Measurements from ENCODE around the gene RRAS2. TPM values are rescaled to one million over a fixed set of nuclear protein-coding genes. Genes with fewer than 3 reads are reported as not detected.

RRAS2 gene
- total RNA-seq, 2 donors from 2014 or later: 75.1 to 99.7 TPM

DNA sequence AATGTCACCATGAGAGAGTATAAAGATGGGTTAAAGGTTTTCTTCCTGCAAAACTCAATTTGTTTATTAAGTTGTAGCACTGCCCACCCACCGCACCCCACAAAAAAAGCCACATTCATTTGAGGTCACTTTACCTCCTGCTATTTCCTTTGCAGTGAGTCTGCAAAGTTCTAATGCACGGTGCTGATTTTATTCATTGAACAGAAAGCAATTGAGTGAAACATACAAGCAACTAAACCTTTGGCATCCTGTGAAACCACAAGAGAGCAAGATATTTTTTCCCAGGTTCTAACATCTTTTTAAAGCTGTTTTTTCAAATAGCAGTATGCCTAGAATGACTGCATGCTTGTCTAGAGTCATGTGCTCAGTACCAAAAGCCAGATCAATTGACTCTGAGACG, 39.0 kb downstream of the RRAS2 start:
- no peak overlapping the region for H3K4me3 Mint-ChIP-seq
- 86 to 87% methylated on average over 2 to 3 of the region's 3 CpGs for WGBS, 2 experiments (ENCODE audit: insufficient coverage in 1 of 2, insufficient read length in 1 of 2)
- Histone ChIP-seq H3K36me3 (ENCODE audit: control insufficient read depth, insufficient read depth, low read length) (no peaks in the 10 kb centered on the region), H3K9ac (ENCODE audit: extremely low read depth, low read length, poor library complexity, severe bottlenecking) (no peak overlapping the region), H3K9me3 (ENCODE audit: control insufficient read depth, low read length) (no peaks in the 10 kb centered on the region), H3K4me3 (ENCODE audit: low read length) (no peak overlapping the region), H3K4me1 (ENCODE audit: control insufficient read depth, insufficient read depth, low read length) (no peaks in the 10 kb centered on the region), H3K27ac (ENCODE audit: low read depth, low read length) (no peak overlapping the region), H3K27me3 (ENCODE audit: control insufficient read depth, insufficient read depth, low read length, poor library complexity, severe bottlenecking) (no peaks in the 10 kb centered on the region)
- peak overlapping the region; percentile 20 for H3K27ac Mint-ChIP-seq
- peaks cover 3% of the 10 kb centered on the region for H3K36me3 Mint-ChIP-seq (ENCODE audit: low read depth)
- peaks cover 22% of the 10 kb centered on the region for H3K4me1 Mint-ChIP-seq
- no peak for DNase-seq
- TF ChIP-seq, protein P1, sequence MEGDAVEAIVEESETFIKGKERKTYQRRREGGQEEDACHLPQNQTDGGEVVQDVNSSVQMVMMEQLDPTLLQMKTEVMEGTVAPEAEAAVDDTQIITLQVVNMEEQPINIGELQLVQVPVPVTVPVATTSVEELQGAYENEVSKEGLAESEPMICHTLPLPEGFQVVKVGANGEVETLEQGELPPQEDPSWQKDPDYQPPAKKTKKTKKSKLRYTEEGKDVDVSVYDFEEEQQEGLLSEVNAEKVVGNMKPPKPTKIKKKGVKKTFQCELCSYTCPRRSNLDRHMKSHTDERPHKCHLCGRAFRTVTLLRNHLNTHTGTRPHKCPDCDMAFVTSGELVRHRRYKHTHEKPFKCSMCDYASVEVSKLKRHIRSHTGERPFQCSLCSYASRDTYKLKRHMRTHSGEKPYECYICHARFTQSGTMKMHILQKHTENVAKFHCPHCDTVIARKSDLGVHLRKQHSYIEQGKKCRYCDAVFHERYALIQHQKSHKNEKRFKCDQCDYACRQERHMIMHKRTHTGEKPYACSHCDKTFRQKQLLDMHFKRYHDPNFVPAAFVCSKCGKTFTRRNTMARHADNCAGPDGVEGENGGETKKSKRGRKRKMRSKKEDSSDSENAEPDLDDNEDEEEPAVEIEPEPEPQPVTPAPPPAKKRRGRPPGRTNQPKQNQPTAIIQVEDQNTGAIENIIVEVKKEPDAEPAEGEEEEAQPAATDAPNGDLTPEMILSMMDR (conservative IDR thresholded peaks at IDR 0.05): no peak
- no peaks in the 10 kb centered on the region for H3K9me3 Mint-ChIP-seq
- H3K27me3 Mint-ChIP-seq (ENCODE audit: insufficient read depth): no peaks in the 10 kb centered on the region

DNA sequence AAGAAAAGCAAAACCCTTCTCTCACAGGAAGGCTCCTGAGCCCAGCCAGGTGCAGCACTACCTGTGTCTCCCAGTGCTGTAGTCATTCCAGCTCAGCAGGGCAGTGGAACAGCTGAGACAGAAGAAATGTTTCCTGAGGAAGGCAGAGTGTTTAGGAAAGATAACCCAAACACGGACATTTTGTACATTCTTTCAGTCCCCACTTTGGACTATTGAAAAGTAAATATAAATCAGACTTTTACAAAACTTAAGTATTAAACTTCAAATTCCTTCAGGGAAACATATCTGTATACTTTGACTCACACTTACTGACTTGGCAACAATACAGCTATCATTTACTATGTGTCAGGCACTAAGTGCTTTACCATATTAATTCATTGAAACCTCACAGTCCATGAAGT, 40.4 kb downstream of the RRAS2 start:
- H3K4me1 Mint-ChIP-seq: peaks cover 24% of the 10 kb centered on the region
- TF ChIP-seq, protein P1 (conservative IDR thresholded peaks at IDR 0.05): no peak
- H3K27ac Mint-ChIP-seq: no peak overlapping the region
- H3K9me3 ChIP-seq (ENCODE audit: control insufficient read depth, low read length): no peaks in the 10 kb centered on the region
- H3K4me1 ChIP-seq (ENCODE audit: control insufficient read depth, insufficient read depth, low read length): no peaks in the 10 kb centered on the region
- H3K36me3 Mint-ChIP-seq (ENCODE audit: low read depth): peaks cover 3% of the 10 kb centered on the region
- H3K9ac ChIP-seq (ENCODE audit: extremely low read depth, low read length, poor library complexity, severe bottlenecking): no peak overlapping the region
- H3K4me3 Mint-ChIP-seq: no peak overlapping the region
- H3K36me3 ChIP-seq (ENCODE audit: control insufficient read depth, insufficient read depth, low read length): no peaks in the 10 kb centered on the region
- H3K27me3 Mint-ChIP-seq (ENCODE audit: insufficient read depth): no peaks in the 10 kb centered on the region
- 80% methylated on average over 1 of the region's 1 CpG; no CpG with 5 or more reads in 1 of the 2 experiments for WGBS, 2 experiments (ENCODE audit: insufficient coverage in 1 of 2, insufficient read length in 1 of 2)
- H3K27me3 ChIP-seq (ENCODE audit: control insufficient read depth, insufficient read depth, low read length, poor library complexity, severe bottlenecking): no peaks in the 10 kb centered on the region
- no peaks in the 10 kb centered on the region for H3K9me3 Mint-ChIP-seq
- no peak overlapping the region for H3K27ac ChIP-seq (ENCODE audit: low read depth, low read length)
- DNase-seq: no peak
- H3K4me3 ChIP-seq (ENCODE audit: low read length): no peak overlapping the region

DNA sequence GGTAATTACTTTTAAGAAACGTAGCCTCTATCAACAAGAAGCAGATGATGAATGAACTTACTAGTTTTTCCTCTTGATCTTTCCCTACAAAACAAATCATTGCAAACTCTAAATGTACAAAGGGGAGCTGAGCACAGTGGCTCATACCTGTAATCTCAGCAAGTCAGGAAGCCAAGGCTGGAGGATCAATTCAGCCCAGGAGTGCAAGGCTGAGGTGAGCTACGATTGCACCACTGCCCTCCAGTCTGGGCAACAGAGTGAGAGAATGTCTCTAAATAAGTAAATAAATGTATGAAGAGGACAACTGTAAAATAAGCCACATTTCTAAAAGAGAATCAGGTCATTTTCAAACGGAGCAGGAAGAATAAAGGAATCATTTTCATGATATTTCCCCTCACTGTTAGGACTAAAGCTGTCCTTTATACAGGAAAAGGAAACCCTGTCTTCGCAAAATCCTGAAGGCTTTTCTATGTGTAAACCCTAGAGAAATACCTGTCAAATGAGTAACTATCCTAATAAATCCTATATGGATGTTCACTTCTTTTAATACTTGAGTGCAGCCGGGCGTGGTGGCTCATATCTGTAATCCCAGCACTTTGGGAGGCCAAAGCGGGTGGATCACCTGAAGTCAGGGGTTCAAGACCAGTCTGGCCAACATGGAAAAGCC, 41.2 kb downstream of the RRAS2 start:
- no peak overlapping the region for H3K27ac Mint-ChIP-seq
- 87 to 95% methylated on average over 4 to 7 of the region's 7 CpGs for WGBS, 2 experiments (ENCODE audit: insufficient coverage in 1 of 2, insufficient read length in 1 of 2)

More for the DNA sequence above, 41.2 kb downstream of the RRAS2 start:
- Histone ChIP-seq H3K36me3 (ENCODE audit: control insufficient read depth, insufficient read depth, low read length) (no peaks in the 10 kb centered on the region), H3K4me3 (ENCODE audit: low read length) (no peak overlapping the region), H3K27me3 (ENCODE audit: control insufficient read depth, insufficient read depth, low read length, poor library complexity, severe bottlenecking) (no peaks in the 10 kb centered on the region), H3K4me1 (ENCODE audit: control insufficient read depth, insufficient read depth, low read length) (no peaks in the 10 kb centered on the region), H3K9me3 (ENCODE audit: control insufficient read depth, low read length) (no peaks in the 10 kb centered on the region), H3K27ac (ENCODE audit: low read depth, low read length) (no peak overlapping the region), H3K9ac (ENCODE audit: extremely low read depth, low read length, poor library complexity, severe bottlenecking) (no peak overlapping the region)
- no peak overlapping the region for H3K4me3 Mint-ChIP-seq
- TF ChIP-seq, protein P1 (conservative IDR thresholded peaks at IDR 0.05): no peak
- peaks cover 26% of the 10 kb centered on the region for H3K4me1 Mint-ChIP-seq
- no peaks in the 10 kb centered on the region for H3K9me3 Mint-ChIP-seq
- no peak for DNase-seq
- no peaks in the 10 kb centered on the region for H3K27me3 Mint-ChIP-seq (ENCODE audit: insufficient read depth)
- H3K36me3 Mint-ChIP-seq (ENCODE audit: low read depth): peaks cover 3% of the 10 kb centered on the region
